ENCODE data around the gene SDK1.

- TF ChIP-seq POLR2A (IDR thresholded peaks at IDR 0.05; ENCODE audit: low read length) (no peak), GATA1 (IDR thresholded peaks at IDR 0.05; ENCODE audit: low read depth, low read length) (no peak)
These were observed 914.2 kb downstream of the SDK1 start for GRCh38 chr7:4215176-4215720.
